Activated T-helper 1 cell treated with anti-CD3 and anti-CD28 coated beads, Interleukin-2, amount 50 U/mL, for 16 hours (primary cell): ENCODE results near the gene MRPL57.
"Not testable (repeated sequence)": the region's sequence is repeated elsewhere in the genome, so short reads cannot be mapped to it uniquely, and the experiment has no call there.

Experiments
- DNase-seq, 2 donors: peaks; one replicate each; pipeline ENCODE4 v3.0.0-alpha.2; 2020; ENCODE audit warnings: low read depth in 1 of 2, low spot score in 1 of 2

The MRPL57 gene

DNA sequence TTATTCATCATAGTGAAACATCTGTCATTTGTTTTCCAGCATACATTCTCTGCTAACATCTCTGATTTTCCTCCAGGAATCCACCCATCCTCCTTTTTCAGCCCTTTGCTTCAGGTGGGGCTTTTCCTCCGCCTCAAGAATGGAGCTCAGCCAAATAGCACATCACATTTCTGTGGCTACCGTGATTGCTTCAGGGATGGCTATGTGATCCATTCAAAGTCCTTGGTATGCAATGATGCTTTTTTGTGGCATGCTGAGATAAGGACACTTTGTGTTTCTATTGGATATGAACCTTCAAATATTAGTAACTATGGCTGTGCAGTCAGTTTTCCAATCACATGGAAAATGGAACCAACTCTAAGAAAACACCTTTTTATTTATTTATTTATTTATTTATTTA, 18.3 kb downstream of the MRPL57 start:
- not testable (repeated sequence) for DNase-seq

DNA sequence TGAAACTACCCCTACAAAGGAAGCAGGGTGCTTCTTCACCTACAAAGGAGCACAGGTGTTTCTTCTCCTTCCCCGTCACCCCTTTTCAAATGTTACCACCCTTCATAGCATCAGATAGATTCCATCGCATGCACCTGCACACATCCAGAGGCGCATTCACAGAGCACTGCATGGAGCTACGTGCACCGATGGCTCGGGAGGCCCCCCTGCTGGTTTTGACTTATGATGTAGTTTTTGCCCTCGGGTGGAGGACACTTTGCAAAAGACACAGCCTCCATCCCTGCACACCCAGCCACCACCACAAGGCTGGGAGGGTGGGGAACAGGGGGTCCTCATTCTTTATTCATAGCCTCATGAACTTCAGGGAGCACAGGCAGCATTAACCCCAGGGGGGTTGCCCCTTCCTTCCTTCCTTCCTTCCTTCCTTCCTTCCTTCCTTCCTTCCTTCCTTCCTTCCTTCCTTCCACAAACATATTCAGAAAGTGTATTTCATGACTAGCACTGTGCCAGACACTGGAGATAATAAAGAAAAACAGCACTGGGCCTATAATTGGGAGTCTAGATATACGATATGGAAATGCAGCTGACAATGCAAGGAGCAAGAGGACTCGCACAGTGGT, 21.3 kb downstream of the MRPL57 start:
- not testable (repeated sequence) for DNase-seq

DNA sequence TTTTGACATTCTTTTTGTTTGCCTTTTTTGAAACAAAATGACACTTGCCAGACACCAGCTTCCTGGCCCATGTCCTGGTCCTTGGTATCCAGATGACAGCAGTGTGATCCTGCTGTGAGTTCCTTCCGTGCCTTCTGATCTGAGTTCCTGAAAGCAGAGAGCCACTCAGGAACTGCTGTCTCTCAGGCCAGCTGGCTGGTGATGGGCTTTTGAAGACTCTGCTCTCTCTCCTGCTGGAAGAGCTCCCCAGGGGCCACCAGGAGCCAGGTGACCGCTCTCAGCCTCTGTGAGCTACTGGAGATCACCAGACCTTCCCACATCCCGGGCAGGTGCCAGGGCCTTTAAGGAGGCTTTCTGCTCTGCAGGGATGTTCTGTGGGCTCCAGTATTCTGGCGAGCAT, 21.9 kb downstream of the MRPL57 start:
- DNase-seq, result not testable (repeated sequence)

DNA sequence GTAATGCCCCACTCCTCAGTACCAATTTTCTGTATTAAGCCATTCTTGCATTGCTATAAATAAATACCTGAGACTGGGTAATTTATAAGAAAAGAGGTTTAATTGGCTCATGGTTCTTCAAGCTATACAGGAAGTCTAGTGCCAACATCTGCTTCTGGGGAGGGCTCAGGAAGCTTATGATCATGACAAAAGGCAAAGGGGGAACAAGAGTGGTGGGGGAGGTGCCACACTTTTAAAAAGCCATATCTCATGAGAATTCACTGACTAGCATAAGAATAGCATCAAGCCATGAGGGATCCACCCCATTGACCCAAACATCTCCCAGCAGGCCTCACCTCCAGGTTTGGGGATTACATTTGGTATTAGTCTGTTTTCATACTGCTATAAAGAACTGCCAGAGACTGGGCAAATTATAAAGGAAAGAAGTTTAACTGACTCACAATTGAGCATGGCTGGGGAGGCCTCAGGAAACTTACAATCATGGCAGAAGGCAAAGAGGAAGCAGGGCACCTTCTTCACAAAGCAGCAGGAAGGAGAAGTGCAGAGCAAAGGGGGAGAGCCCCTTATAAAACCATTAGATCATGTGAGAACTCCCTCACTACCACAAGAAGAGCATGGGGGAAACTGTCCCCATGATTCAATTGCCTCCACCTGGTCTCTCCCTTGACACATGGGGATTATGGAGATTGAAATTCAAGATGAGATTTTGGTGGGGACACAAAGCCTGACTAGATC, 25.2 kb downstream of the MRPL57 start:
- not testable (repeated sequence) for DNase-seq

DNA sequence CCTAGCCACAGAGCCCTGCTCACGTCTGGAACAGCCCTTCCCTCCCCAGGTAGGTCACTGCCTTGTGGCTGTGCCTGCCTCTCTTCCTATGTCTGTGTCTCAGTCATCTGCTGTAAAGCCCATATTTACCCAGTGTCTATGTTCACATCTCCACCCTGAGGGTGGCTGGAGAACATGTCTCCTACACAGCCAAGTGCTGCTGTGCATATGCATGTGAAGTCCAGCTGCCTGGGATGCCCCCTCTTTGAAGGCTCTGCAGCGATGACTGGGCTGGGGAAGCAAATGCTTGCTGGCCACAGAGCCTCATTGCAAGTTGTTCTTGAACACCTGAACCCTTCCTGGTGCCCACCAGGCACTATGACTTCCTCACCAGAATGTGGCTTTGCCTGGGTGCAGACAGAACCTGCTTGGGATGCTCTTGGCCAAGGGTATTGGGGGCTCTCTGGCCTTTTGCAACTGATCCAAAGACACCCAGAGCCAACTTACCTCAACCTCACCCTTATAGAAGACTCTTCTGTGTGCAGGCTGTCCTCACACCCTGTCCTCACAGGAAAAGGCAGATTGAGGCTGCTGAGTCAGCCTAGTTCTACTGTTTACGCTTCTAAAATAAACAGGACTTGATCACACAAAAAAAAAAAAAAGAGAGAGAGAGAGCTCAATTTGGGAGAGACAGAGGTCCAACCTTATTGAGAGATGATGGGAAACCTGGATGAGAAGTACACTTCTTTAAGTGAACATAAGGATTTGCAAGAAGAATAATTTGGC, 26.5 kb downstream of the MRPL57 start:
- DNase-seq, result no peak

DNA sequence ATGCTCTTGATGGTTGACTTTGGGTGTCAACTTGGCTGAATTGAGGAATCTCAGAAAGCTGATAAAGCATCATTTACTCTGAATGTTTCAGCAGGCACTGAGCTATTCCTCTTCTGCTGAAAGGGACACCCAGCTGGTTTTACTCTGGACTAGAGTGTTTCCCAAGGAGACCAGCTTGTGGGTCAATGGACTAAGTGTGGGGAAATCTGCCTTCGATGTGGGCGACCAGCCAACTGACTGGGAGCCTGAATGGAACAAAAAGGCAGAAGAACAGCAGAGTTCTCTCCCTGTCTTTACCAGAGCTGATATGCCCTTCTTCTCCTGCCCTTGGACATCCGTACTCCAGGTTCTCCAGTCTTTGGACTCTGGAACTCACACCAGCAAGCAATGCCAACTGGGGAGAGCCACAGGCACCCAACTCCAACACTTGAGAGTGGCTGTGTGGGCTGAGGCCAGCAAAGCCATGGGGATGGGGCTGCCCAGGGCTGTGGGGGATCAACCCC, 32.2 kb downstream of the MRPL57 start:
- no peak for DNase-seq

DNA sequence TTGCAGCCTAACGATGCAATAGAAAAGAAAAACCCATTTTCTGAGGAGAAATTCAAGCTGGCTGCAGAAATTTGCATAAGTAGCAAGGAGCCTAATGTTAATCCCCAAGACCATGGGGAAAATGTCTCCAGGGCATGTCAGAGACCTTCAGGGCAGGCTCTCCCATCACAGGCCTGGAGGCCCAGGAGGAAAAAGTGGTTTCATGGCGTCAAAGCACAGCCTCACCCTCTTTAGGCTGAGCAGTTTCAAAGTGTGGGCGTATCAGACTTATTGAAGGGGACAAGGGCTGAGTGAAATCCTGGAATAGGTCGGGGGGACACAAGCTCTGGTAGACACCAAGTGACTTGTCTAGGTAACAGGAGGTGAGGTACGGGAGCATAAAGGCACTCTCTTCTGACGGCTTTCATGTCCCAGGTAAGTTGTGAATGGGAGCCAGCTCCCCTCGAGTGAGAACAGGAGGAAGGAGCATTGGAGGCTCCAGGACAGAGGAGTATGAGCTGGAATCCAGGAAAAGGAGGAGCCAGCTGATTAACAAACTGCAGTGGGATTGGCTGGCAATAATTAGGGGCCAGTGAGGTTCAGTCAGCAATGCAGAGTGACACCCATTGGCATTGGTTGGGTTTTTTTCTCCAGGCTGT, 35.8 kb downstream of the MRPL57 start:
- DNase-seq, result no peak

DNA sequence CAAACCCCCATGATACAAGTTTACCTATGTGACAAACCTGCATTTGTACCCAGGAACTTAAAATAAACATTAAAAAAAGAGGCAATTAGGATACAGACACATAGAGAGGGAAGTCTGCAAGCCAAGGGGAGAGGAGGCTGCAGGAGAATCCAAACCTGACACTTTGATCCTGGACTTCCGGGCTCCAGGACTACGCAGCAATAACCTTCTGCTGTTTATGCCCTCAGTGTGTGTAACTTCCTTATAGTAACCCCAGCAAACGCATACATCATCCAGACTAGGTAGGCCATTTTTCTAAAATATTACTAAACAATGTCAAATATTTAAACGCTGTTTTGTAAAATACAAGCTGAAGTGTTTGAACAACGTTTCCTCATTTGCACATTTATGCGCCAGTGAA, 39.0 kb downstream of the MRPL57 start:
- not testable (repeated sequence) for DNase-seq

DNA sequence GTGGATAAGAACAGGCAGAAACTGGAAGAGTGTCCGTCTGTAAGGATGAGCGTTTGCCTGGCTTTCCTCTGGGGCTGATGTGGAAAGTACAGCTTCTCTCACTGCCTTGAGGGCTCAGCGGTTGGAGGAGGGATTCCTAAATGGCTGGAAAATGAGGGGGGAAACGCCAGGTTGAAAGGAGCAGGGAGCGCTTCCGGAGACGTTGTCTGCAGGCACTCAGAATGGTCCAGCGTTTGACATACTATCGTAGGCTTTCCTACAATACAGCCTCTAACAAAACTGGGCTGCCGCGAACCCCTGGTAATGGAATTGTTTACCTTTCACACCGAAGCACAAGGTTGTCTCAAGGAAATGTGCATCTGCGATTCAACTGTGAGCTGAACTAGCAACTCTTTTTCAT, 39.9 kb downstream of the MRPL57 start:
- DNase-seq, result no peak

DNA sequence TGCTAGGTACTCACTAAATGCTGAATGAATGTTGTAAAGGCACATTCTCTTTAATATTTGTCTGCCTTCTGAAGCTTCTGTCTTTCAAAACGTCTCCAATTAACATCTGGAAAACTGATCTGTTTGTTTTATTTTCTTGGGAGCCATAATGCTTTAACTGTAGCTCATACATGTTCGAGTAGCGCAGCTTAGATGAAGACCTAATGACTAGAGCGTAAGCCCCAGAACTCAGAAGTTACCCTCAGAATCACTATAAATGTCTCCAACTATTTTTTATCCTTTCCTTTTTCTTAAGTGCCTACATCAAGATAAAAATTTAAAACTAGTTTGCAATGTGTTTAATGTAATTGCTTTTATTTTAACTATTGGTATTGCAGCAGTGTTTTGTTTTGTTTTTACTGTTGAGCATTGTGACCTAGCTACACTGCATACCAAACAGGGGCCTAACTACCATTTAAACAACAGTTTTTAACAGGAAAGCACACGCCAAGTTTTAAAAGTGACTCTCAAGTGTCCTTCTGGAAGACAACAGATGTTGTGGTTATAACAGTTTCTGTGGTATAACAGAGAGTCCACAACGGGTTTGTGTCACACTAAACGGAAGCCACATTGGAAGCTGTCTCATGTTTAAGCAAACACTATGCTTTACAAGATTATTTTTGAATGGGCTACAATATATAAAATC, 42.0 kb downstream of the MRPL57 start:
- DNase-seq, result no peak

DNA sequence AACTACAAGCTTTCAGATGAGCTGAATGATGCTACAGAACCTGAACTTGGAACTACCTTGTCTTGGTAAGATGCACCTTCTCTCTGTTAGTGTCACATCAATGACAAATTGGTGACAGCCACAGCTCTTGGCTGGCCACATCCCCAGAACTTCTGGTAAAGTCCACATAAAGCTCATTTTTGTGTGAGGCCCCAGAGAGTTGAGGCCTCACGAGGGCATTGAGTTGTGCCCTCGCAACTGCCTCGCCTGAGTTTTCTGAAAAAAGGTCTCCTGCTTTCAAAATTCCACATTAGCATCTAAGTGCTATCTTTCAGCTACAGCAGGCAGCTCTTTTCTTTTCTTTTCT, 42.6 kb downstream of the MRPL57 start:
- DNase-seq, result no peak

DNA sequence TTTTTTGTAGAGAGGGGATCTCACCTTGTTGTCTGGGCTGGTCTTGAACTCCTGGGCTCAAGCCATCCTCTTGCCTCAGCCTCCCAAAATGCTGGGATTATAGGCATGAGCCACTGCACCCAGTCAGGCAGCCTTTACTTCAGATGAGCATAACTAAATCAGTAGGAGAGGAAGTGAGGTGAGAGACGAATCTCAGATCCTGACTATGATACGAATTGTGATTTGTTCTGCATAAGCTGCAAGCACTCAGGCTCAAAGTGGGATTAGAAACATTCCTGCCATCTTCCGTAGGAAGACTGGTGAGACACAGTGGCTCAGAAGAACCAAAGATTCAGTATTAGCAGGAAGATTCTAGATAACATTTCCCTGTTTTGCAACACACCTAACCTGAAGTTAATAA, 43.3 kb downstream of the MRPL57 start:
- not testable (repeated sequence) for DNase-seq

DNA sequence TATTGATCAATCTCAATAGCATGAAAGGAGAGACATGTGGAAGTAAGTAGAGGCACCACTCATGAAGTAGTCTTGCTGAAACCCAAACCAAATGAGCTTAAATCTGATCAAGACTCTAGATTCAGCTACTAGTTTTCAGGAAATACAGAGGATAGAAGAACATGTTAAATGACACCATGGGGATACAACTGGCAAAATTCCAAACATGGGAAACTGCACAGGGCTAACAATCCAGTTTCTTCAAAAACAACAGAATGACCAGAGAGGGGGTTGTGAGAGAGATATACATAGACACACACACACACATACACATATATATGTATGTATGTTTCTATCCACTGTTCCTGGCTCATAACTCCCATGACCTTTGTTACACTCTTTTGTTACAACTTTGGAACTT, 44.8 kb downstream of the MRPL57 start:
- DNase-seq, result no peak

DNA sequence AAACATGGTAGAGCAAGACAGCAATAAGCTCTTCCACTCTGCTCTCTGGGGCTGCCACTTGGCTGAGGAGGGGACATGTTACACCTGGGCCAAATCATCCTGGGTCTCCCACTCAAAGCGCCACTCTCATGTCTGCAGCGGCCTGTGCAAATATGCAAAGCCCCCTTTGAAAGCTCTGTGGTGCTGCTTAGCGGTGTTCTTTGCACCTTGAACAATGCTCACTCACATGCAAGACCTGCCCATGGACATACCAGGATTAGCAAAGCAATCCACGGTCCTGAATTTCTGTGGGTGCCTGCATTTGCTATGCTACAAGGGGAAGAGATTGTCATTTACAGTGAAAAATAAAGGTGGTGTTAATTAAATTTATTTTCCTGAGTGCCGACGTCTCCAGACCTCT, 48.6 kb downstream of the MRPL57 start:
- no peak for DNase-seq

DNA sequence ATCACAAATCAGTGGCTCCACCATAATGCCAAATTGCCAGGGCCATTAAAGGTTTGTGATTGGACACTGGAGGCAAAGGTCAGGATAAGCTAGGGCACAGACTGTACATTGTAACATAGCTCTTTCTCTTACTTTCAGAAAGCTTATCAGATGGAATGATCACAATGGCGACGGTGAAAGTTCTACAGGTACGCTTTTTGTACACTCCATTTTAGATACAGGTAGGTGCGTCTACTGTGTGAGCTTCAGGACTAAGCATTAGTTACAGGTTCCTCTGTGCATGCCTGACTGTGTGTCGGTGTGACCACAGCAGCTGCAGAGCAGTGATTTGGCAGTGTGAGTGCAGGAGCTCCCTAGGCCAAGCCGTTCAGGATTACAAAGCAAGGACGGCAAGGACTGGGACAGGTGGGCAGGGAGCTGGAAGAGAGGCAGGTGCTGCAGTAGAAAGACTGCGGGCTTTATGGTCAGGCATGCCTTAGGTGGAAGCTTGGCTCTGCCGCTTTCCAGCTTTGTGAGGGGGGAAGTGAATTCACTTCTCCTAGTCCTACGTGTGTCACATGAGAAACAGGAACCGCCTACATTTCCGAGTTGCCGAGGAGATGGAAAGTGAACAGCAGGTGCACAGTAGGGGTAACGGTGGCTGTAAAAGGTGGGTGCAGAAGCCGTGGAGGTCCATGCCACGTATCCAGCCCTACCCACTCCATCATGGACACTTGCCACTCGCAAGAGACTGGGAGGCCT, 49.6 kb downstream of the MRPL57 start:
- DNase-seq, result no peak

DNA sequence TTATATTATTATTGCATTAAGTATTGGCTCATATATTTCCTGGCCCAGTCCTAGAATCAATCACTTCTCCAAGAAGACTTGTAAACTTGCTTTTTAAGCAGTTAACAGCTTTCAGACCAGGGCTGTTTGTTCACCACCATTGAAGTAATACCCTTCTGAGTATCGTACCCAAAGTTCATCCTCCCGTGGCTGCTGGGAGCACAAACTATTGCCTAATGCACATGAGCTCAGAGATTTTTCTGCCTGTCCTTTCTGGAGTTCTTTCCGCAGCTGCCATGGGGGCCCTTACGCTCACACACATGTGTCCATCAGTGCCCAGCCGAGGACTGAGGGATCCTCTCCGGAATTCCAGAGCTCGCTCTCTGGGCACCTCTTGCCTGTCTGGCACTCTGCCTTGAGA, 51.5 kb downstream of the MRPL57 start:
- no peak for DNase-seq
